HepG2 (cell line): ENCODE measurements around the gene ABCC10. TPM values are rescaled to one million over a fixed set of nuclear protein-coding genes. Genes with fewer than 3 reads are reported as not detected.
A peak's percentile ranks its signal among the peaks of the same experiment; 100 is the strongest.

Experiments used
- AGO1 ChIP-seq: fragments of 200-400 bp; formaldehyde crosslinking; IDR thresholded peaks from 2 replicates; pipeline ENCODE4 v1.6.1; 2017; ENCODE audit warnings: mild to moderate bottlenecking, low read depth, low read length, moderate library complexity; ENCODE audit not compliant: poor library complexity, severe bottlenecking
- AKAP8 ChIP-seq: sonication (generic); formaldehyde crosslinking; IDR thresholded peaks from 2 replicates; pipeline ENCODE4 v1.5.1; 2020; ENCODE audit warnings: mild to moderate bottlenecking, missing genetic modification reagents
- HMG20A ChIP-seq: IDR thresholded peaks from 2 replicates; pipeline ENCODE4 v1.6.1; 2016; ENCODE audit warnings: borderline replicate concordance
- HMGXB3 ChIP-seq: sonication (generic); formaldehyde crosslinking; IDR thresholded peaks from 2 replicates; pipeline ENCODE4 v1.4.0; 2020; ENCODE audit warnings: missing genetic modification reagents, borderline replicate concordance
- NR2F2 ChIP-seq: IDR thresholded peaks from 2 replicates; pipeline ENCODE4 v1.6.1; 2012; ENCODE audit warnings: low read depth, inconsistent platforms, borderline replicate concordance
- RBM22 ChIP-seq: fragments of 200-400 bp; formaldehyde crosslinking; optimal IDR thresholded peaks from 2 replicates; pipeline ENCODE3; 2017; ENCODE audit warnings: mild to moderate bottlenecking, low read length, moderate library complexity
- ZBTB46 ChIP-seq: sonication (generic); formaldehyde crosslinking; IDR thresholded peaks from 2 replicates; pipeline ENCODE4 v1.4.0; 2020; ENCODE audit warnings: mild to moderate bottlenecking, missing genetic modification reagents, borderline replicate concordance
- ZBTB49 ChIP-seq: sonication (generic); formaldehyde crosslinking; IDR thresholded peaks from 2 replicates; pipeline ENCODE4 v1.4.0; 2020; ENCODE audit warnings: missing genetic modification reagents, borderline replicate concordance
- ZNF34 ChIP-seq: sonication (generic); formaldehyde crosslinking; IDR thresholded peaks from 2 replicates; pipeline ENCODE4 v1.4.0; 2020; ENCODE audit warnings: mild to moderate bottlenecking, missing genetic modification reagents, borderline replicate concordance
- ZNF569 ChIP-seq: sonication (generic); formaldehyde crosslinking; IDR thresholded peaks from 2 replicates; pipeline ENCODE4 v1.5.0; 2020; ENCODE audit warnings: mild to moderate bottlenecking, missing genetic modification reagents, moderate library complexity, borderline replicate concordance
- ZNF639 ChIP-seq: conservative IDR thresholded peaks from 2 replicates; pipeline ENCODE4 v1.6.1; 2018; ENCODE audit warnings: missing genetic modification reagents
- ZNF747 ChIP-seq: sonication (generic); formaldehyde crosslinking; IDR thresholded peaks from 2 replicates; pipeline ENCODE4 v1.8.1; 2023; ENCODE audit warnings: missing genetic modification reagents, mild to moderate bottlenecking, borderline replicate concordance
- ZSCAN29 ChIP-seq: sonication (generic); formaldehyde crosslinking; conservative IDR thresholded peaks from 2 replicates; pipeline ENCODE4 v1.4.0; 2020; ENCODE audit warnings: mild to moderate bottlenecking, missing genetic modification reagents
- polyA plus RNA-seq, 8 experiments: library from polyadenylated mRNA; depleted of rRNA in 3 of 8; stranded (reverse) in 7 of 8; unstranded in 1 of 8; fragments of >200 nt; fragmentation: Illumina TruSeq in 4 of 8; extraction: Trizol in 4 of 8; gene quantifications; 2 replicates each; pipeline versions ENCODE4 v1.2.1 to v1.2.3, GENCODE V29; 2011 to 2016; ENCODE audit warnings: low read depth in 4 of 8, missing spikeins in 1 of 8, mixed read lengths in 1 of 8; ENCODE audit not compliant: insufficient read depth in 1 of 8
- total RNA-seq, 5 experiments: library from RNA; depleted of rRNA; stranded (reverse); fragments of >200 nt; fragmentation: Illumina TruSeq; extraction: Trizol; gene quantifications; 2 replicates each; pipeline ENCODE4 v1.2.3, GENCODE V29; 2016; ENCODE audit warnings: low read depth in 1 of 5
- TF ChIP-seq, protein P1 (sequence below): sonication (generic); formaldehyde crosslinking; IDR thresholded peaks from 2 replicates; pipeline ENCODE4 v1.4.0; 2020; ENCODE audit warnings: missing genetic modification reagents

Gene ABCC10
- total and polyA plus RNA-seq, 2 of the 13 experiments (the other 11 are each of a cell fraction or from before 2014, with no cell fraction given), result 16.0 to 24.3 TPM

GRCh38 chr6:43477235-43478007 is 50.1 kb downstream of the ABCC10 start, which contains the start of gene TJAP1 (continued):
- TF ChIP-seq ZBTB46 (no peak), ZBTB49 (CRISPR knock-in tag) (no peak), AKAP8 (no peak), AGO1 (peak; percentile 67), HMG20A (CRISPR knock-in tag) (no peak), ZNF34 (CRISPR knock-in tag) (0 out of 2 replicates have a peak, but pooled peaks have one; percentile 88), NR2F2 (no peak), RBM22 (no peak), ZNF569 (CRISPR knock-in tag) (no peak), ZNF747 (no peak; the same call in none of the 2 replicates), ZSCAN29 (CRISPR knock-in tag) (0 out of 2 replicates have a peak, but pooled peaks have one; percentile 62), HMGXB3 (CRISPR knock-in tag) (no peak), ZNF639 (CRISPR knock-in tag) (no peak)
- TF ChIP-seq, protein P1, sequence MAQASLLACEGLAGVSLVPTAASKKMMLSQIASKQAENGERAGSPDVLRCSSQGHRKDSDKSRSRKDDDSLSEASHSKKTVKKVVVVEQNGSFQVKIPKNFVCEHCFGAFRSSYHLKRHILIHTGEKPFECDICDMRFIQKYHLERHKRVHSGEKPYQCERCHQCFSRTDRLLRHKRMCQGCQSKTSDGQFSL (CRISPR knock-in tag), result peak; percentile 18; the same call in 1 of the 2 replicates
